Stimulated activated naive CD8-positive, alpha-beta T cell treated with anti-CD3 and anti-CD28 coated beads, Interleukin-15, Interleukin-2, amounts not matched to agents 100 ng/mL and 50 ng/mL, for 24 hours (primary cell): ENCODE measurements around the gene ZFYVE1.
A peak's percentile ranks its signal among the peaks of the same experiment; 100 is the strongest.
"Not testable (repeated sequence)": the region's sequence is repeated elsewhere in the genome, so short reads cannot be mapped to it uniquely, and the experiment has no call there.

ENCODE experiments used
- H3K27ac Mint-ChIP-seq: one replicate; pipeline ENCODE4 v1.8.0; 2021; ENCODE audit warnings: mild to moderate bottlenecking, mixed read lengths
- H3K27me3 Mint-ChIP-seq: one replicate; pipeline ENCODE4 v1.8.0; 2021; ENCODE audit warnings: mixed read lengths
- H3K36me3 Mint-ChIP-seq: one replicate; pipeline ENCODE4 v1.8.0; 2021; ENCODE audit warnings: low read depth, mixed read lengths
- H3K4me1 Mint-ChIP-seq: one replicate; pipeline ENCODE4 v1.8.0; 2021; ENCODE audit warnings: low read depth, mixed read lengths
- H3K4me3 Mint-ChIP-seq: one replicate; pipeline ENCODE4 v1.8.0; 2021; ENCODE audit warnings: mild to moderate bottlenecking, mixed read lengths
- H3K9me3 Mint-ChIP-seq: one replicate; pipeline ENCODE4 v1.8.0; 2021; ENCODE audit warnings: mixed read lengths

The ZFYVE1 gene

GRCh38 chr14:72956741-72957140 lies 70.2 kb downstream of the ZFYVE1 start:
- H3K4me1 Mint-ChIP-seq, H3K27ac Mint-ChIP-seq, H3K9me3 Mint-ChIP-seq, H3K4me3 Mint-ChIP-seq, H3K27me3 Mint-ChIP-seq: not testable (repeated sequence)
- peaks cover 59% of the 10 kb centered on the region for H3K36me3 Mint-ChIP-seq

DNA sequence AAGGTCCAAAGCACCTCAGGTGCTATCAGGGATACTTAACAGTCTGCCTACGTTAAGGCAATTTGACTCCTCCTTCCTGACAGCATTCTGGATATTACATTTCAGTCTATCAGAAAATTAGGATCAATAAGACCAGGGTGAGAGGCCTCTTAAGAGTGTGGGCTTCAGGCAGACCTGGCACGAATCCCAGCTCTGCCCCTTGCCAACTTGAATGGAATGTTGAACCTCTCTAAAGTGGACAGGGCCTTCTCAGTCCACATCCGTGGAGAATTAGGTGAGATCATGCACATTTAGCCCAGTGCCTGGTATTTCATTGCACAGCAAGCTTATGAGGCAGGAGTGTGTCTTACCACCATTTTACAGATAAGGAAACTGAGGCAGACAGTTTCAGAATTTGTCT lies 74.7 kb downstream of the ZFYVE1 start:
- H3K4me3 Mint-ChIP-seq, result no peak overlapping the region
- H3K27ac Mint-ChIP-seq, result no peak overlapping the region
- no peaks in the 10 kb centered on the region for H3K9me3 Mint-ChIP-seq
- peaks cover 15% of the 10 kb centered on the region for H3K4me1 Mint-ChIP-seq
- no peaks in the 10 kb centered on the region for H3K27me3 Mint-ChIP-seq
- peaks cover 52% of the 10 kb centered on the region for H3K36me3 Mint-ChIP-seq

- peak overlapping the region; percentile 7 for H3K27ac Mint-ChIP-seq
- H3K27me3 Mint-ChIP-seq, result no peaks in the 10 kb centered on the region
- H3K36me3 Mint-ChIP-seq, result peaks cover 51% of the 10 kb centered on the region
- H3K9me3 Mint-ChIP-seq, result no peaks in the 10 kb centered on the region
- no peak overlapping the region for H3K4me3 Mint-ChIP-seq
- H3K4me1 Mint-ChIP-seq, result peaks cover 16% of the 10 kb centered on the region
Measured at GRCh38 chr14:72948481-72949138, 78.3 kb downstream of the ZFYVE1 start.

DNA sequence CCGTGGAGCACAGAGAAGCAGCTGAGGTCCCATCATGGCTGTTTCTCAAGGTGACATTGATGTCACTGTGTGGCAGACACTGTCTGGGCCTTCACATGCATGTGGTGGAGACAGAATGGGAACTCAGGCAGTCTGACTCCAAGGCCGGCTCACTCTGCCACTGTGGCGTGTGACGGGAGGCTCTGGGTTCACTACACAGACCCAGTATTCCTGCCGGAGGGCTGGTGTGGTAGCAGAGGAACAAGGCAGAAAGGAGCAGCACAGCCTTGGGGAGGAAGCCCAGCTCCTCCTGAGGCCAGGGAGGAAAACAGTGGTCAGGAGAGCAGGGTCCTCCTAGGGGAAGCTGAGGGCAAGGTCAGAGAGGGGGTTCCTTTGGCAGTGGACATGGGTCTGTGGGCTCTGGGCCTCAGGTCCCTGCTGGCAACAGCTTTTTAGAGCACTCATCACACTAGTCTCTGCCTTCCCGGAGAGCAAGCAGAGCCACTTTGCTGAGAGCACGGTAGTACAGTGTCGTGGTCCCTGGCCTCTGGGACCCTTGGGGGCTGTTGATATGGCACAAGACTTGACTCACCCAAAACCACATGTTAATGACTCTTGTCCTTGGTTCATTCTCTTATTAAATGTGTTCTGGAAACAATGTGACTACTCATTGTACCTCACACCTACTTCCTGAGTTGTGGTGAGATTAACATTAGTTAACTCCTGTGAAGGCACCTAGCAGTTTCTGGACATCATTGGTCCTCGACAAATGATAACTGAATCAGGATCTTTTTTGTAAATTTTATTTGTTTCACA lies 79.3 kb downstream of the ZFYVE1 start:
- no peaks in the 10 kb centered on the region for H3K27me3 Mint-ChIP-seq
- H3K4me3 Mint-ChIP-seq, result no peak overlapping the region
- no peaks in the 10 kb centered on the region for H3K9me3 Mint-ChIP-seq
- H3K36me3 Mint-ChIP-seq, result peaks cover 57% of the 10 kb centered on the region
- peaks cover 16% of the 10 kb centered on the region for H3K4me1 Mint-ChIP-seq
- H3K27ac Mint-ChIP-seq, result peak overlapping the region; percentile 7

DNA sequence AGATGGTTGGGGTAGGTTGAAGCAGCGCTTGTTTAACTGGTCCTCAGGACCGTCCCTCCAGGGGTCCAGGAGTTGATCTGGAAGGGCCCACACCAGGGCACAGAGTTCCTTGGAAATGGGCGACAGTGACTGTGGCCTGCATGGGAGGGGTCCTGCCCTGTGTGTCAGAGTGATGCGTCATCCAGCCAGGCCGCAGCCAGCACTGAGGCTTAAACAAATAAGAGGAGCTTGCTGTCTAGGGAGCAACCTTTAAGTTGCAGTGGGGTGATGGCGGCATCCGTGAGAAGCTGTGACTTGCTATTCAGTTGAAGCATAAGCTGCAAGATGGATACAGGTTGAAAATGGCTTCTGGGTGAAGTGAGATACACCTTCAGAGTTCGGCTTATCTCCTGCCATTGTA lies 80.4 kb downstream of the ZFYVE1 start:
- Mint-ChIP-seq H3K36me3 (peaks cover 57% of the 10 kb centered on the region), H3K27me3 (no peaks in the 10 kb centered on the region), H3K4me3 (no peak overlapping the region), H3K27ac (no peak overlapping the region), H3K9me3 (no peaks in the 10 kb centered on the region), H3K4me1 (peaks cover 16% of the 10 kb centered on the region)

DNA sequence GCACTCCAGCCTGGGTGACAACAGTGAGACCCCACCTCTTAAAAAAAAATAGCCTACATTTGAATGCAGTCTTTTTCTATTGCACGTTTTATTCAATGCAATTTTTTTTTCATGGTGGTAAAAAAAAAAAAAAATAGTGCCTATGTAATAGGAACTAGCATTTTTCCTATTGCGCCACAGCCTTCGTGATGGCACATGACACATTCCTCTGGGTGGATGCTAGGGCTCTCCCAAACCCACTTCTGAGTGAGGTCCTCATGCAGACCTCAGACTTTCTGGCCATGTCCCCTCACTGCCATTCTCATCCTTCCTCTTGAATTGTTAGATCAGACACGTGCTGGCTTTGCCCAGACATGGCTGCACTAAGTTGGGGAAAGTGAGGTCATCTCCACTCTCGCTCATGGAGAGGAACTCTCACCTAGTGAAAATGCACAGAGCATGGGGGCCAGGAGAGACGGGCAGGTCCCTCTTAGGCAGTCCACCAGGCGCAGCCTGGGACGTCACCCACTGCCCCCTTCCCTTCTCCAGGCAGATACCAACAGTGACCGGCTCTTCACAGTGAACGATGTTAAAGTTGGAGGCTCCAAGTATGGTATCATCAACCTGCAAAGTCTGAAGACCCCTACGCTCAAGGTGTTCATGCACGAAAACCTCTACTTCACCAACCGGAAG lies 81.4 kb downstream of the ZFYVE1 start:
- peaks cover 16% of the 10 kb centered on the region for H3K4me1 Mint-ChIP-seq

GRCh38 chr14:72943876-72944430 lies 83.0 kb downstream of the ZFYVE1 start:
- Mint-ChIP-seq H3K4me3 (no peak overlapping the region), H3K9me3 (no peaks in the 10 kb centered on the region), H3K27ac (no peak overlapping the region), H3K27me3 (no peaks in the 10 kb centered on the region), H3K4me1 (peaks cover 16% of the 10 kb centered on the region), H3K36me3 (peaks cover 56% of the 10 kb centered on the region)

More for the DNA sequence above, 81.4 kb downstream of the ZFYVE1 start:
- Mint-ChIP-seq H3K36me3 (peaks cover 54% of the 10 kb centered on the region), H3K4me3 (no peak overlapping the region), H3K9me3 (no peaks in the 10 kb centered on the region), H3K27ac (no peak overlapping the region), H3K27me3 (no peaks in the 10 kb centered on the region)

DNA sequence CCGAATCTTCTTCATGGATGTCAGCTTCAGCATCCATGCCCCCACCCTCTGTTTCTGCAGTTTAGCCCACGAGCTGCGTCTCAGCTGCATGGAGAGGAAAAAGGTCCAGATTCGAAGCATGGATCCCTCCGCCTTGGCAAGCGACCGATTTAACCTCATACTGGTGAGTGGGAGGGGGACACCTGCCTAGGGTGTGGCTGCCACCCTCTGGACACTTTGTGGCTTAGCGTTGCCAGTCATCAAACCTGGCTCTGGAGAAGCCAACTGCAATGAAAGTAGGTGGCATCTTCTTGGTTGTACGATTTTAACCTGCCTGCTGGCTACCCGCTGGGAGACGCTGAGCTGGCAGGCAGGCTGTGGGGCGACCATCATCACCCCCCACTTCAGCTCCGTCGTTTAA lies 84.0 kb downstream of the ZFYVE1 start:
- Mint-ChIP-seq H3K9me3 (no peaks in the 10 kb centered on the region), H3K4me1 (peaks cover 8% of the 10 kb centered on the region), H3K27ac (no peak overlapping the region), H3K36me3 (peaks cover 55% of the 10 kb centered on the region), H3K27me3 (no peaks in the 10 kb centered on the region), H3K4me3 (no peak overlapping the region)

DNA sequence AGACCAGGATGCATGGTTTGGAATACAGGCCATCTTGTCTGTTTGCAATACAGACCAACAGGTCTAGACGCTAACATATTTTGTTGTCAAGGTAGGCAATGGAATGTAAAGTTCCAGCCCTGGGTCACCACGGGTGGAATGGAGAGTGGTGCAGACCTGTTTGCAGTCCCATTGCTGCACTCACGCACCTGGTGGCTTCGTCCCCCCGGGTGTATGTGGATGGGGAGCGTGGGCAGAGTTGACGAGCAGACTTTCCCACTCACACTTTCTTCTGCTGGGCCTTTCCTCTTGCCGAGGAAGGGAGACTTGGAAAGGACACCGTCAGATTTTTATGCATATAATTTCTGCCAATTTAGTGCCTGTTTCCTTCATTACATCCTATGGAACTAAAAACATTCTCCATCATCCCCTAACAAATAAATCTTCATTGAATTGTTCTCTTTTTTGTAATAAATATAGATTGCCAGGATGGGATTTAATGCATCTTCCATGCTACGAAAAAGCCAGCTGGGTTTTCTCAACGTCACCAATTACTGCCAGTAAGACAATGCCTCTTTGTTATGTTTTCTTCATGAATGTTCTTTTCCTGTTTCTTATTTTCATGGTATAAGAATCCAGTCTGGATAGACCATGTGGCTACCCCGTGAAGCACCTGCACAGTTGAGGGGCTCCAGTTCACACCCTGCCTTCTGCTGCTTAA lies 85.5 kb downstream of the ZFYVE1 start:
- Mint-ChIP-seq H3K4me1 (peaks cover 14% of the 10 kb centered on the region), H3K27ac (no peak overlapping the region), H3K27me3 (no peaks in the 10 kb centered on the region), H3K9me3 (no peaks in the 10 kb centered on the region), H3K4me3 (no peak overlapping the region), H3K36me3 (peaks cover 61% of the 10 kb centered on the region)

DNA sequence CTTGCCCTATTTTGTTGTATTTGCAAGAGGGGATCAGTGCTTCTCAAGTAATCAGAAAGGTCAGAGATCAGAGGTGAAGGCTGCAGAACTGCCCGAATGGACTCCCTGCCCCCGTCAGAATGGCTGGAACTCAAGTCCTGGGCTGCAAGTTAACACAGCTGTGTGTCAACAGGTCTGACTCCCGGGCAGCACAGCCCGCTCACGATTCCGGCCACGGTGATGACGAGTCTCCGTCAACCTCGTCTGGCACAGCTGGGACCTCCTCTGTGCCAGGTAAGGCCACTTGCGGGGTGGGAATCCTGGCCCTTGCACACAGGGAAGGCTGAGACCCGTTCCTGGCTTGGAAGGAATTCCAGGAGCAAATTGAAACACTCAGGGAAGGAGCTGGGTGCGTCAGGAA lies 87.3 kb downstream of the ZFYVE1 start:
- H3K9me3 Mint-ChIP-seq, result no peaks in the 10 kb centered on the region
- H3K4me1 Mint-ChIP-seq, result peaks cover 15% of the 10 kb centered on the region
- H3K27me3 Mint-ChIP-seq, result no peaks in the 10 kb centered on the region
- no peak overlapping the region for H3K27ac Mint-ChIP-seq
- peaks cover 57% of the 10 kb centered on the region for H3K36me3 Mint-ChIP-seq
- H3K4me3 Mint-ChIP-seq, result no peak overlapping the region

DNA sequence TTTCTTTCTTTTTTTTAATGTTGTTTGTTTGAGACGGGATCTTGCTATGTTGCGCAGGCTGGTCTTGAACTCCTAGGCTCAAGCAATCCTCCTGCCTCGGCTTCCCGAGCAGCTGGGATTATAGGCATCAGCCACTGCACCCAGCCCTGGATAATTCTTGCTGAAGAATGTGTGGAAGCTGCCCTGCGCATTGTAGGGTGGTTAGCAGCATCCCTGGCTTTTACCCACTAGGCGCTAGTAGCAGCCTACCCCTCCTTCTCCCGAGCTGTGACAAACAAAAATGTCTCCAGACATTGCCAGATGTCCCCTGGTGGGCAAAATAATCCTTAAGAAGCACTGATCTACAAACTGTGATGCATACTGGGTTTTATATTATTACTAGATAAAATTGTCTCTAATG lies 94.0 kb downstream of the ZFYVE1 start:
- H3K27ac Mint-ChIP-seq, result no peak overlapping the region
- H3K9me3 Mint-ChIP-seq, result no peaks in the 10 kb centered on the region
- peaks cover 19% of the 10 kb centered on the region for H3K36me3 Mint-ChIP-seq
- no peaks in the 10 kb centered on the region for H3K27me3 Mint-ChIP-seq
- H3K4me3 Mint-ChIP-seq, result no peak overlapping the region
- peaks cover 26% of the 10 kb centered on the region for H3K4me1 Mint-ChIP-seq

DNA sequence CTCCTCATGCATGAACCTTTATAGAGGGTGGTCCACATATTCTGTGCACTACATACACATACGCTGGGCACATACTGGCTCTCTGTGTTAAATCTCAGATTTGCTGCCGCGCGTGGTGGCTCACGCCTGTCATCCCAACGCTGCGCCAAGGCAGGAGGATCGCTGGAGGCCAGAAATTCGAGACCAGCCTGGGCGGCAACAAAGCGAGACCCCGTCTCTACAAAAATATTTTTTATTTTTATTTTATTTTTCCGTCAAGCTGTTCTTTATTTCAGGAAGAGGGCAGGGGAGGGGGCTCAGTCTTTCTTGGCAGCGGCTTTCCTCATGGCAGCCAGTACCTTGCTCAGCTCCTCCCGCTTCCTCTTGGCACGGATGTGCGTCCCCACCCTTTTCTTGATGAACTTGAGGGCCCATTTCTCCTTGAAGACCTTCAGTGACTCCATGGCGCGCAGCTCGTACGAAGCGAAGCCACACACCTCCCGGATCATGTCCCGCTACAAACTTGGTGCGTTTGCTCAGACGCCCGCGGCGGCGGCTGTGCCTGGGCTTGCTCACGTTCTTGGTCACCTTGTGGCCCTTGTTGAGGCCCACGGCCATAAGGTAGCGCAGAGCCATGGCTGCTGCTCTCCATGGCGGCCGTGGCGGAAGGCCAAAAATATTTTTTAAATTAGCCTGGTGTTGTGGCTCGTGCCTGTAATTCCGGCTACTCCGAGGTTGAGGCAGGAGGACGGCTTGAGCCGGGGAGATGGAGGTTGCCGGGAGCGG lies 97.4 kb downstream of the ZFYVE1 start:
- Mint-ChIP-seq H3K4me1 (peaks cover 23% of the 10 kb centered on the region), H3K4me3 (no peak overlapping the region), H3K27ac (no peak overlapping the region), H3K36me3 (peaks cover 5% of the 10 kb centered on the region), H3K9me3 (no peaks in the 10 kb centered on the region), H3K27me3 (no peaks in the 10 kb centered on the region)

- no peak overlapping the region for H3K27ac Mint-ChIP-seq
- no peaks in the 10 kb centered on the region for H3K9me3 Mint-ChIP-seq
- no peaks in the 10 kb centered on the region for H3K27me3 Mint-ChIP-seq
- peaks cover 23% of the 10 kb centered on the region for H3K4me1 Mint-ChIP-seq
- H3K36me3 Mint-ChIP-seq, result peaks cover 5% of the 10 kb centered on the region
- H3K4me3 Mint-ChIP-seq, result no peak overlapping the region
Measured at GRCh38 chr14:72928872-72929271, 98.0 kb downstream of the ZFYVE1 start.
